Germinal center (tissue), 1 donor: ENCODE results near the gene TMEM43.

Experiments used
- DNase-seq: peaks from one replicate; pipeline ENCODE4 v3.0.0; 2012; ENCODE audit warnings: mixed read lengths, low spot score

Gene TMEM43

GRCh38 chr3:14138109-14138877 is 13.4 kb downstream of the TMEM43 start:
- DNase-seq: no peak

- no peak for DNase-seq
Observed at GRCh38 chr3:14138878-14139655, 14.2 kb downstream of the TMEM43 start.

GRCh38 chr3:14139771-14140170 is 14.9 kb downstream of the TMEM43 start:
- DNase-seq: no peak

- DNase-seq: no peak
Observed at GRCh38 chr3:14140668-14141067, 15.8 kb downstream of the TMEM43 start.

GRCh38 chr3:14141144-14141543 is 16.3 kb downstream of the TMEM43 start:
- no peak for DNase-seq

- DNase-seq: no peak
Observed at GRCh38 chr3:14141602-14142341, 16.9 kb downstream of the TMEM43 start.

- DNase-seq: no peak
Observed at GRCh38 chr3:14142567-14143270, 17.9 kb downstream of the TMEM43 start.

GRCh38 chr3:14143271-14144225 is 18.7 kb downstream of the TMEM43 start:
- no peak for DNase-seq

GRCh38 chr3:14144423-14145075 is 19.7 kb downstream of the TMEM43 start:
- DNase-seq: peak; percentile 77

GRCh38 chr3:14145236-14145635 is 20.4 kb downstream of the TMEM43 start:
- DNase-seq: no peak

GRCh38 chr3:14145670-14146380 is 21.0 kb downstream of the TMEM43 start:
- DNase-seq: no peak

GRCh38 chr3:14146381-14147065 is 21.7 kb downstream of the TMEM43 start:
- DNase-seq: no peak

GRCh38 chr3:14147066-14147435 is 22.2 kb downstream of the TMEM43 start:
- DNase-seq: no peak

- DNase-seq: no peak
Observed at GRCh38 chr3:14147617-14148016, 22.8 kb downstream of the TMEM43 start.

- no peak for DNase-seq
Observed at GRCh38 chr3:14148041-14148985, 23.5 kb downstream of the TMEM43 start.

- DNase-seq: no peak
Observed at GRCh38 chr3:14150078-14150477, 25.2 kb downstream of the TMEM43 start.

GRCh38 chr3:14150491-14151230 is 25.8 kb downstream of the TMEM43 start:
- DNase-seq: no peak
